PFSK-1 (cell line): ENCODE results near the gene ACTN1.

Experiments
- POLR2AphosphoS5 ChIP-seq: IDR thresholded peaks from 2 replicates; pipeline ENCODE4 v1.6.1; 2012; ENCODE audit warnings: low read depth, mild to moderate bottlenecking, control low read depth, low read length, moderate library complexity
- SIN3A ChIP-seq: IDR thresholded peaks from 2 replicates; pipeline ENCODE4 v1.6.1; 2012; ENCODE audit warnings: mild to moderate bottlenecking, low read length, moderate library complexity, borderline replicate concordance; ENCODE audit not compliant: insufficient read depth
- TAF1 ChIP-seq: IDR thresholded peaks from 2 replicates; pipeline ENCODE4 v1.6.1; 2012; ENCODE audit warnings: low read length, control low read depth, borderline replicate concordance; ENCODE audit not compliant: insufficient read depth

DNA sequence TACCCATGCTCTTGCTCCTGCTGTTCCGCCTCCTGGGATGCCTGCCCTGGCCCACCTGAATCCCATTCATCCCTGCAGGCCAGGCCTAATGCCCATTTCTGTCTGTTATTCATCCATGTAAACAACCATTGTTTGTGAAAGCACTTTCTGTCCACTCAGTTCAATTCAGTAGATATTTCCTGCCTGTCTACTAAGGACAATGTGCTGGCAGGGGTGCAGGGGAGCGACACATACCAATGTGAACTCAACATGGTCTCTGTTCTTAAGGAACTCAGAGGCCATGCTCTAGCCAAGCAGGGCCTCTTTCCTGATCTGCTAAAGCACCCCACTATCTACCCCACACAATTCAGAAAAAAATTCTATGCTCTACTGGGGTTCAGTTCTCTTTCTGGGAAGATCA lies 97.7 kb downstream of the ACTN1 start:
- TF ChIP-seq TAF1 = no peak
- TF ChIP-seq SIN3A = no peak
- no peak for TF ChIP-seq POLR2AphosphoS5
